CD4-positive, alpha-beta memory T cell (primary cell): ENCODE measurements around the gene MDGA2. TPM values are rescaled to one million over a fixed set of nuclear protein-coding genes. Genes with fewer than 3 reads are reported as not detected.

ENCODE experiments used
- CTCF ChIA-PET: fragments of 350-600 bp; sonication (Branson Sonifier 250); formaldehyde crosslinking; loops from one replicate; lab custom pipeline; 2021; ENCODE audit warnings: inconsistent platforms; ENCODE audit not compliant: partially characterized antibody; lab: Charles Lee
- POLR2A ChIA-PET: fragments of 350-600 bp; sonication (Branson Sonifier 250); formaldehyde crosslinking; loops from one replicate; lab custom pipeline; 2021; ENCODE audit not compliant: partially characterized antibody; lab: Charles Lee
- DNase-seq, 5 donors: peaks; one replicate each; pipeline versions ENCODE4 v3.0.0 to v3.0.0-alpha.2; 2020 to 2022; ENCODE audit warnings: mixed read lengths in 1 of 5
- H3K27ac ChIP-seq: one replicate; pipeline ENCODE4 v1.7.0; 2013; ENCODE audit warnings: low read depth, low read length
- H3K27me3 ChIP-seq: 2 replicates; pipeline ENCODE4 v1.7.0; 2013; ENCODE audit warnings: mild to moderate bottlenecking, low read length, moderate library complexity; ENCODE audit not compliant: insufficient read depth
- H3K36me3 ChIP-seq: 2 replicates; pipeline ENCODE4 v1.7.0; 2013; ENCODE audit warnings: mild to moderate bottlenecking, low read length, moderate library complexity; ENCODE audit not compliant: insufficient read depth
- H3K4me1 ChIP-seq: 2 replicates; pipeline ENCODE4 v1.7.0; 2013; ENCODE audit warnings: mild to moderate bottlenecking, low read length, moderate library complexity; ENCODE audit not compliant: insufficient read depth
- H3K4me3 ChIP-seq, 2 donors: one replicate each; pipeline ENCODE4 v1.7.0; 2013; ENCODE audit warnings: low read length in 2 of 2, mild to moderate bottlenecking in 1 of 2
- H3K9me3 ChIP-seq, 2 donors: one replicate each; pipeline ENCODE4 v1.7.0; 2013; ENCODE audit warnings: low read length in 2 of 2, control low read depth in 1 of 2; ENCODE audit not compliant: control insufficient read depth in 1 of 2
- H3K27ac Mint-ChIP-seq, 7 donors: one replicate each; pipeline ENCODE4 v1.8.0; 2020 to 2021; ENCODE audit warnings: mixed read lengths in 7 of 7, mild to moderate bottlenecking in 6 of 7, inconsistent platforms in 3 of 7, moderate library complexity in 3 of 7
- H3K27me3 Mint-ChIP-seq, 2 donors: one replicate each; pipeline ENCODE4 v1.8.0; 2020 to 2021; ENCODE audit warnings: mixed read lengths in 2 of 2
- H3K36me3 Mint-ChIP-seq, 2 donors: one replicate each; pipeline ENCODE4 v1.8.0; 2020 to 2021; ENCODE audit warnings: mixed read lengths in 2 of 2, inconsistent platforms in 1 of 2, mild to moderate bottlenecking in 1 of 2
- H3K4me1 Mint-ChIP-seq, 4 donors: one replicate each; pipeline ENCODE4 v1.8.0; 2020 to 2021; ENCODE audit warnings: mixed read lengths in 4 of 4, mild to moderate bottlenecking in 1 of 4
- H3K4me3 Mint-ChIP-seq, 8 donors: one replicate each; pipeline ENCODE4 v1.8.0; 2020 to 2021; ENCODE audit warnings: mixed read lengths in 8 of 8, mild to moderate bottlenecking in 7 of 8, moderate library complexity in 6 of 8, inconsistent platforms in 3 of 8
- H3K9me3 Mint-ChIP-seq, 8 donors: one replicate each; pipeline ENCODE4 v1.8.0; 2020 to 2021; ENCODE audit warnings: mixed read lengths in 8 of 8, mild to moderate bottlenecking in 5 of 8, inconsistent platforms in 3 of 8, moderate library complexity in 1 of 8
- intact Hi-C: fragments of 100-400 bp; cut with micrococcal nuclease; formaldehyde crosslinking; loops from one replicate; pipeline ENCODE4 v1.15.1; 2023
- polyA plus RNA-seq, 2 donors: library from polyadenylated mRNA; unstranded; fragments of 300-500 nt; fragmentation: Illumina TruSeq; gene quantifications; one replicate each; pipeline ENCODE4 v1.2.3, GENCODE V29; 2021
- total RNA-seq, 2 experiments: library from RNA; stranded (reverse); gene quantifications; one replicate each; pipeline ENCODE4 v1.2.3, GENCODE V29; 2021

Gene MDGA2
- total and polyA plus RNA-seq, 4 experiments from 2014 or later: not detected

GRCh38 chr14:47102472-47102871, 572.9 kb downstream of the MDGA2 start:
- H3K27ac ChIP-seq: no peak overlapping the region
- no peak for DNase-seq
- H3K9me3 ChIP-seq: no peaks in the 10 kb centered on the region
- H3K4me3 ChIP-seq: no peak overlapping the region
- Mint-ChIP-seq H3K4me1 (no peaks in the 10 kb centered on the region), H3K36me3 (no peaks in the 10 kb centered on the region), H3K27ac (no peak overlapping the region), H3K9me3 (peaks cover 0 to 8% (median 2%) of the 10 kb centered on the region in 8 donors), H3K4me3 (no peak overlapping the region), H3K27me3 (no peaks in the 10 kb centered on the region)
- ChIA-PET POLR2A (no interaction called here), CTCF (no interaction called here)
- intact Hi-C loops: no loop called here
- H3K36me3 ChIP-seq: no peaks in the 10 kb centered on the region
- no peaks in the 10 kb centered on the region for H3K4me1 ChIP-seq
- H3K27me3 ChIP-seq: no peaks in the 10 kb centered on the region

- Mint-ChIP-seq H3K4me3 (no peak overlapping the region), H3K27me3 (no peaks in the 10 kb centered on the region), H3K9me3 (peaks cover 0 to 8% (median 1%) of the 10 kb centered on the region in 8 donors), H3K27ac (no peak overlapping the region), H3K36me3 (no peaks in the 10 kb centered on the region), H3K4me1 (no peaks in the 10 kb centered on the region)
- intact Hi-C loops: no loop called here
- no peaks in the 10 kb centered on the region for H3K9me3 ChIP-seq
- no peaks in the 10 kb centered on the region for H3K4me1 ChIP-seq
- no peaks in the 10 kb centered on the region for H3K27me3 ChIP-seq
- POLR2A ChIA-PET: no interaction called here
- no peak for DNase-seq
- CTCF ChIA-PET: no interaction called here
- no peak overlapping the region for H3K27ac ChIP-seq
- H3K36me3 ChIP-seq: no peaks in the 10 kb centered on the region
- H3K4me3 ChIP-seq: no peak overlapping the region
Observed at GRCh38 chr14:47085678-47086077, 589.7 kb downstream of the MDGA2 start.

- CTCF ChIA-PET: no interaction called here
- H3K27me3 Mint-ChIP-seq: no peaks in the 10 kb centered on the region
- no peaks in the 10 kb centered on the region for H3K4me1 Mint-ChIP-seq
- H3K4me3 Mint-ChIP-seq: no peak overlapping the region
- POLR2A ChIA-PET: no interaction called here
- peaks cover 0 to 12% (median 3%) of the 10 kb centered on the region in 8 donors for H3K9me3 Mint-ChIP-seq
- DNase-seq: no peak
- no peaks in the 10 kb centered on the region for H3K36me3 Mint-ChIP-seq
- H3K4me1 ChIP-seq: no peaks in the 10 kb centered on the region
- no peaks in the 10 kb centered on the region for H3K36me3 ChIP-seq
- intact Hi-C loops: no loop called here
- no peaks in the 10 kb centered on the region for H3K9me3 ChIP-seq
- no peak overlapping the region for H3K27ac Mint-ChIP-seq
- H3K27me3 ChIP-seq: no peaks in the 10 kb centered on the region
- H3K4me3 ChIP-seq: no peak overlapping the region
- no peak overlapping the region for H3K27ac ChIP-seq
Observed at GRCh38 chr14:47065326-47065725, 610.1 kb downstream of the MDGA2 start.

GRCh38 chr14:47060050-47060449, 615.4 kb downstream of the MDGA2 start:
- Histone ChIP-seq H3K36me3 (no peaks in the 10 kb centered on the region), H3K4me1 (no peaks in the 10 kb centered on the region), H3K27me3 (no peaks in the 10 kb centered on the region), H3K27ac (no peak overlapping the region), H3K9me3 (no peaks in the 10 kb centered on the region), H3K4me3 (no peak overlapping the region)
- intact Hi-C loops: no loop called here
- ChIA-PET CTCF (no interaction called here), POLR2A (no interaction called here)
- H3K9me3 Mint-ChIP-seq: peaks cover 0 to 14% (median 6%) of the 10 kb centered on the region in 8 donors
- no peak overlapping the region for H3K4me3 Mint-ChIP-seq
- H3K27ac Mint-ChIP-seq: no peak overlapping the region
- H3K4me1 Mint-ChIP-seq: no peaks in the 10 kb centered on the region
- no peak for DNase-seq
- no peaks in the 10 kb centered on the region for H3K36me3 Mint-ChIP-seq
- H3K27me3 Mint-ChIP-seq: no peaks in the 10 kb centered on the region

GRCh38 chr14:47057364-47057763, 618.0 kb downstream of the MDGA2 start:
- H3K36me3 ChIP-seq: no peaks in the 10 kb centered on the region
- no peaks in the 10 kb centered on the region for H3K27me3 ChIP-seq
- H3K27me3 Mint-ChIP-seq: no peaks in the 10 kb centered on the region
- intact Hi-C loops: no loop called here
- peaks cover 2 to 16% (median 9%) of the 10 kb centered on the region in 8 donors for H3K9me3 Mint-ChIP-seq
- no peaks in the 10 kb centered on the region for H3K36me3 Mint-ChIP-seq
- no peak for DNase-seq
- ChIA-PET CTCF (interaction anchor here (0.7 kb wide), 1 partner anchor 15 kb away, joined by 3 read pairs; no protein-coding TSS in a partner anchor), POLR2A (no interaction called here)
- H3K9me3 ChIP-seq: no peaks in the 10 kb centered on the region
- H3K27ac Mint-ChIP-seq: no peak overlapping the region
- no peaks in the 10 kb centered on the region for H3K4me1 ChIP-seq
- H3K27ac ChIP-seq: no peak overlapping the region
- H3K4me3 ChIP-seq: no peak overlapping the region
- H3K4me1 Mint-ChIP-seq: no peaks in the 10 kb centered on the region
- no peak overlapping the region for H3K4me3 Mint-ChIP-seq

- POLR2A ChIA-PET: no interaction called here
- Mint-ChIP-seq H3K9me3 (peaks cover 0 to 12% (median 2%) of the 10 kb centered on the region in 8 donors), H3K36me3 (no peaks in the 10 kb centered on the region), H3K4me1 (no peaks in the 10 kb centered on the region), H3K4me3 (no peak overlapping the region), H3K27me3 (no peaks in the 10 kb centered on the region), H3K27ac (no peak overlapping the region)
- CTCF ChIA-PET: no interaction called here
- Histone ChIP-seq H3K36me3 (no peaks in the 10 kb centered on the region), H3K4me3 (no peak overlapping the region), H3K4me1 (no peaks in the 10 kb centered on the region), H3K9me3 (no peaks in the 10 kb centered on the region), H3K27me3 (no peaks in the 10 kb centered on the region), H3K27ac (no peak overlapping the region)
- intact Hi-C loops: no loop called here
- DNase-seq: no peak
Observed at GRCh38 chr14:47044841-47045240, 630.6 kb downstream of the MDGA2 start.

GRCh38 chr14:47040550-47040949, 634.9 kb downstream of the MDGA2 start:
- no peak for DNase-seq
- H3K27ac Mint-ChIP-seq: no peak overlapping the region
- POLR2A ChIA-PET: no interaction called here
- H3K36me3 Mint-ChIP-seq: no peaks in the 10 kb centered on the region
- no peaks in the 10 kb centered on the region for H3K9me3 ChIP-seq
- H3K4me1 ChIP-seq: no peaks in the 10 kb centered on the region
- CTCF ChIA-PET: no interaction called here
- no peaks in the 10 kb centered on the region for H3K27me3 Mint-ChIP-seq
- H3K4me1 Mint-ChIP-seq: no peaks in the 10 kb centered on the region
- no peak overlapping the region for H3K27ac ChIP-seq
- H3K9me3 Mint-ChIP-seq: peaks cover 0 to 17% (median 3%) of the 10 kb centered on the region in 8 donors
- intact Hi-C loops: no loop called here
- H3K4me3 ChIP-seq: no peak overlapping the region
- no peaks in the 10 kb centered on the region for H3K27me3 ChIP-seq
- no peaks in the 10 kb centered on the region for H3K36me3 ChIP-seq
- no peak overlapping the region for H3K4me3 Mint-ChIP-seq

GRCh38 chr14:47039336-47039735, 636.1 kb downstream of the MDGA2 start:
- no peak overlapping the region for H3K4me3 Mint-ChIP-seq
- H3K36me3 Mint-ChIP-seq: no peaks in the 10 kb centered on the region
- H3K9me3 Mint-ChIP-seq: peaks cover 0 to 16% (median 4%) of the 10 kb centered on the region in 8 donors
- intact Hi-C loops: no loop called here
- no peaks in the 10 kb centered on the region for H3K36me3 ChIP-seq
- H3K27me3 ChIP-seq: no peaks in the 10 kb centered on the region
- no peak overlapping the region for H3K4me3 ChIP-seq
- POLR2A ChIA-PET: no interaction called here
- H3K4me1 ChIP-seq: no peaks in the 10 kb centered on the region
- H3K27ac ChIP-seq: no peak overlapping the region
- no peak overlapping the region for H3K27ac Mint-ChIP-seq
- CTCF ChIA-PET: no interaction called here
- DNase-seq: no peak
- no peaks in the 10 kb centered on the region for H3K4me1 Mint-ChIP-seq
- peaks cover 0 to 7% of the 10 kb centered on the region in 2 donors for H3K9me3 ChIP-seq
- no peaks in the 10 kb centered on the region for H3K27me3 Mint-ChIP-seq
